HL-60 (cell line): ENCODE results near the gene UBC.
A peak's percentile ranks its signal among the peaks of the same experiment; 100 is the strongest.
"Not testable (repeated sequence)": the region's sequence is repeated elsewhere in the genome, so short reads cannot be mapped to it uniquely, and the experiment has no call there.

Experiments
- DNase-seq, 2 experiments: peaks; one replicate each; pipeline ENCODE4 v3.0.0-alpha.2; 2010 to 2020; ENCODE audit warnings: low read depth in 1 of 2, low spot score in 1 of 2
- H3K27ac ChIP-seq: fragments of 250-450 bp; sonication (Bioruptor Pico); replicated peaks from 2 replicates; pipeline ENCODE4 v1.5.1; 2020; ENCODE audit warnings: mild to moderate bottlenecking, moderate library complexity
- H3K27me3 ChIP-seq: fragments of 250-450 bp; sonication (Bioruptor Pico); 2 replicates; pipeline ENCODE4 v1.5.1; 2021; ENCODE audit warnings: mild to moderate bottlenecking, moderate library complexity; ENCODE audit not compliant: insufficient read depth, poor library complexity, severe bottlenecking
- H3K4me3 ChIP-seq: replicated peaks from 2 replicates; pipeline ENCODE4 v1.5.1; 2011; ENCODE audit warnings: mild to moderate bottlenecking, control low read depth, low read length; ENCODE audit not compliant: insufficient read depth
- CTCF ChIP-seq: IDR thresholded peaks from one replicate; pipeline ENCODE4 v1.5.1; 2011; ENCODE audit warnings: low read length, control low read depth, inconsistent platforms; ENCODE audit not compliant: insufficient read depth
- POLR2AphosphoS5 ChIP-seq: IDR thresholded peaks from 2 replicates; pipeline ENCODE4 v1.6.1; 2012; ENCODE audit warnings: low read depth
- REST ChIP-seq: IDR thresholded peaks from 2 replicates; pipeline ENCODE4 v1.6.1; 2012; ENCODE audit warnings: low read depth; ENCODE audit not compliant: insufficient replicate concordance
- SPI1 ChIP-seq: IDR thresholded peaks from 2 replicates; pipeline ENCODE4 v1.6.1; 2012; ENCODE audit warnings: low read depth, mild to moderate bottlenecking, borderline replicate concordance

UBC gene

GRCh38 chr12:124921200-124922031 lies 7.0 kb upstream of the UBC start:
- DNase-seq, result peak in 1 of 2 experiments; percentile 85
- Histone ChIP-seq H3K4me3 (peak overlapping the region; percentile 47), H3K27ac (peak overlapping the region; percentile 71), H3K27me3 (no peaks in the 10 kb centered on the region)
- no peak for TF ChIP-seq CTCF
- TF ChIP-seq SPI1, result peak; percentile 42; the same call in 1 of the 2 replicates

- Histone ChIP-seq H3K4me3 (no peak overlapping the region), H3K27me3 (no peaks in the 10 kb centered on the region), H3K27ac (peak overlapping the region; percentile 71)
- no peak for DNase-seq
- TF ChIP-seq REST, result no peak
These were observed 6.0 kb upstream of the UBC start for GRCh38 chr12:124920353-124920935.

GRCh38 chr12:124919521-124920352 lies 5.3 kb upstream of the UBC start:
- no peak for TF ChIP-seq POLR2AphosphoS5
- TF ChIP-seq CTCF, result no peak
- H3K27ac ChIP-seq, result peak overlapping the region; percentile 100
- no peaks in the 10 kb centered on the region for H3K27me3 ChIP-seq
- DNase-seq, result no peak
- no peak overlapping the region for H3K4me3 ChIP-seq

GRCh38 chr12:124918622-124918988 lies 4.2 kb upstream of the UBC start:
- not testable (repeated sequence) for H3K27me3 ChIP-seq, DNase-seq
- peak overlapping the region; percentile 100 for H3K27ac ChIP-seq
- H3K4me3 ChIP-seq, result peak overlapping the region; percentile 7

- TF ChIP-seq SPI1 (no peak), REST (peak; percentile 44)
- H3K4me3 ChIP-seq, result peak overlapping the region; percentile 7
- H3K27me3 ChIP-seq, result no peaks in the 10 kb centered on the region
- DNase-seq, result peak in 1 of 2 experiments; percentile 63
- peak overlapping the region; percentile 100 for H3K27ac ChIP-seq
These were observed 3.6 kb upstream of the UBC start for GRCh38 chr12:124917841-124918621.
